ENCODE data around the gene NPHS1. TPM values are rescaled to one million over a fixed set of nuclear protein-coding genes. Genes with fewer than 3 reads are reported as not detected.

Gene NPHS1
- total RNA-seq, 4 donors from 2014 or later, result 0.14 TPM; not detected in 3

- DNase-seq, result no peak
- Histone ChIP-seq H3K4me3 (no peak overlapping the region), H3K36me3 (no peaks in the 10 kb centered on the region), H3K27ac (no peak overlapping the region), H3K27me3 (peaks cover 2 to 7% of the 10 kb centered on the region in 2 donors), H3K4me1 (no peaks in the 10 kb centered on the region), H3K9me3 (no peaks in the 10 kb centered on the region)
- intact Hi-C loops (cut with DNase I; ENCODE audit: low total_unique reads), result no loop called here
- TF ChIP-seq POLR2A (IDR thresholded peaks at IDR 0.05) (no peak), CTCF (IDR thresholded peaks at IDR 0.05) (no peak)
These were observed 8.7 kb upstream of the NPHS1 start for GRCh38 chr19:35860818-35861639.

GRCh38 chr19:35860436-35860817 is 8.1 kb upstream of the NPHS1 start:
- intact Hi-C loops (cut with DNase I; ENCODE audit: low total_unique reads), result no loop called here
- H3K27me3 ChIP-seq, result peaks cover 8 to 10% of the 10 kb centered on the region in 2 donors
- no peak overlapping the region for H3K27ac ChIP-seq
- DNase-seq, result no peak
- H3K4me1 ChIP-seq, result no peaks in the 10 kb centered on the region
- no peaks in the 10 kb centered on the region for H3K36me3 ChIP-seq
- TF ChIP-seq CTCF (IDR thresholded peaks at IDR 0.05), result no peak
- TF ChIP-seq POLR2A (IDR thresholded peaks at IDR 0.05), result no peak
- H3K9me3 ChIP-seq, result no peaks in the 10 kb centered on the region
- no peak overlapping the region for H3K4me3 ChIP-seq

- TF ChIP-seq POLR2A (IDR thresholded peaks at IDR 0.05) (no peak), CTCF (IDR thresholded peaks at IDR 0.05) (no peak)
- Histone ChIP-seq H3K36me3 (no peaks in the 10 kb centered on the region), H3K27ac (no peak overlapping the region), H3K9me3 (no peaks in the 10 kb centered on the region), H3K4me1 (no peaks in the 10 kb centered on the region), H3K27me3 (peaks cover 10 to 16% of the 10 kb centered on the region in 2 donors), H3K4me3 (no peak overlapping the region)
- DNase-seq, result no peak
- intact Hi-C loops (cut with DNase I; ENCODE audit: low total_unique reads), result no loop called here
These were observed 7.1 kb upstream of the NPHS1 start for GRCh38 chr19:35859414-35859813.

GRCh38 chr19:35858311-35858710 is 6.0 kb upstream of the NPHS1 start:
- DNase-seq, result no peak
- Histone ChIP-seq H3K27ac (no peak overlapping the region), H3K4me3 (no peak overlapping the region), H3K9me3 (no peaks in the 10 kb centered on the region), H3K36me3 (no peaks in the 10 kb centered on the region), H3K27me3 (peaks cover 10 to 25% of the 10 kb centered on the region in 2 donors), H3K4me1 (no peaks in the 10 kb centered on the region)
- intact Hi-C loops (cut with DNase I; ENCODE audit: low total_unique reads), result no loop called here
- TF ChIP-seq POLR2A (IDR thresholded peaks at IDR 0.05) (no peak), CTCF (IDR thresholded peaks at IDR 0.05) (no peak)

- H3K4me3 ChIP-seq, result peak within 1 kb of the TSS in 1 of 2 donors; percentile 24
- peaks cover 10 to 25% of the 10 kb centered on the region in 2 donors for H3K27me3 ChIP-seq
- no peak for DNase-seq
- no peaks in the 10 kb centered on the region for H3K4me1 ChIP-seq
- H3K27ac ChIP-seq, result no peak within 1 kb of the TSS
- H3K9me3 ChIP-seq, result no peaks in the 10 kb centered on the region
- no peaks in the 10 kb centered on the region for H3K36me3 ChIP-seq
- intact Hi-C loops (cut with DNase I; ENCODE audit: low total_unique reads), result no loop called here
- TF ChIP-seq CTCF (IDR thresholded peaks at IDR 0.05) (no peak), POLR2A (IDR thresholded peaks at IDR 0.05) (no peak)
These were observed 4.3 kb upstream of the NPHS1 start, which contains the start of gene KIRREL2 for GRCh38 chr19:35856546-35857149. Gene KIRREL2 (plus strand): TSS chr19:35856911. CDS start chr19:35857120, 209 bp downstream.

Measured in uterus (tissue), 4 donors.